HG03175 (cell line): ENCODE data around the gene INPP4A.
A peak's percentile ranks its signal among the peaks of the same experiment; 100 is the strongest.

ENCODE experiments used
- ATAC-seq: cut with Tn5 transposase; IDR thresholded peaks from one replicate; pipeline ENCODE4 v1.9.1; 2021; ENCODE audit warnings: mild to moderate bottlenecking, moderate library complexity; ENCODE audit not compliant: unreplicated experiment

The INPP4A gene

DNA sequence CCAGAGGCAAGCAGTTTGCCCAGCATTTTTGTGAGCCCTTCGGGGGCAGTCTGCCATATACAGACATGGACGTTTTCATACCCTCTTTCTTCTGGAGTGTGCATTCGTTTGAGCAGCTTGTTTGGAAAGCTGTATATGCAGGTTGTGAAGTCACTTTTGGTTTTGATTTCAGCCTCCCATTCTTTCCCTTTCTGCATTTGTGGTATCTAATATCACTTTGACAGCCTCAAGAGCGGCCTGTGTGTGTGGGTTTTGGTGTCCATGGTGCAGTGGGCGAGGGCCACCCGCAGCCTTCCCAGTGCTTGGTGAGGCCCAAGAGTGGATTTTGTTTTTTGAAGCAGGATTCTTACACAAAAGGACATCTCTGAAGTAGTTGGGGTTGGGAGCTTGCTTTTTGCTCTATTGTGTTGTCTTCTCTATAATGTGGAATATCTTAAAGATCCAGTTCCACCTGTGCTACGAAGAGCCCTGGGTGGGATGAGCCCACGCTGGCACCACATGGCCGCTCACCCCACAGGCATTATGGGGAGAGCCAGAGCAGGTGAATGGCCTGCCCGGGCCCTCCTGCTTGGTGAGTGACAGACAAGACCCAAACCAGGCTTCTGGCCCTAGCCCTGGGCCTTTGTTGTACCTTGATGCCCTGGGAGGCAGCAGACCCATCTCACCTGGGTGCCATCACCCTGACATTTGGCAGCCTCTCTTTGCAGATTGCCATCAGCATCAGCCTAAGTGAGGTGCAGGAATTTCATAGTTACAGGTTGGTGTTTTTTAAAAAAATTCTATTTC is 29.5 kb downstream of the INPP4A start:
- ATAC-seq = peak; percentile 33

DNA sequence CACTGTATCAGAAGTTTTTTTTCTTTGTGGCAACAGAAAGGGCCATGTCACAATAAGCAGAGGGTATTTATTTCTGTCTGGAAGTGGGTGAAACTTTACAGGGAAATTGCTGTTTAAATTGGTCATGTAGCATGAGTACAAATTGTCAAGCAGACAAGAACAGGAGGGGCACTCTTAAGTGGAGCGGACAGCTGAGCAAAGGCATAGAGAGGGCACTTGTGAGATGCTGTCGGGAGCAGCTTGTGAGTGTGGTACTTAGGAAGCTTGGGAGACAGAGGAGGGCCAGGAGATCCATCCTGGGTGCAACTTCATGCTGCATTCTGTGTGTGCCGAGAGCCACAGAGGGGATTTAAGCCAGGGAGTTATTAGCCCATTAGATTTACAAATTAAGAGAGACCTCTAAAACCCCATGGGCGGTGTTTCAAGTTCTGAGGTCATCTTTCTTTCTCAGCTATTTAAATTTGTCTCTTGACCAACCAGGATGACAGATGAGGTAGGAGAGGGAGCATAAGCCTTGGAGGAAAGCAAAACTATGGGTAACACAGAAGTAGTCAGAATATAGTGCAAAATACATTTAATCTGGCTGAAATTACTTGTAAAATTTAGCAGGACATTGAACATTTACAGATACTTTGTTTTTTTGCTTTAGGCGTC is 30.4 kb downstream of the INPP4A start:
- ATAC-seq = no peak

DNA sequence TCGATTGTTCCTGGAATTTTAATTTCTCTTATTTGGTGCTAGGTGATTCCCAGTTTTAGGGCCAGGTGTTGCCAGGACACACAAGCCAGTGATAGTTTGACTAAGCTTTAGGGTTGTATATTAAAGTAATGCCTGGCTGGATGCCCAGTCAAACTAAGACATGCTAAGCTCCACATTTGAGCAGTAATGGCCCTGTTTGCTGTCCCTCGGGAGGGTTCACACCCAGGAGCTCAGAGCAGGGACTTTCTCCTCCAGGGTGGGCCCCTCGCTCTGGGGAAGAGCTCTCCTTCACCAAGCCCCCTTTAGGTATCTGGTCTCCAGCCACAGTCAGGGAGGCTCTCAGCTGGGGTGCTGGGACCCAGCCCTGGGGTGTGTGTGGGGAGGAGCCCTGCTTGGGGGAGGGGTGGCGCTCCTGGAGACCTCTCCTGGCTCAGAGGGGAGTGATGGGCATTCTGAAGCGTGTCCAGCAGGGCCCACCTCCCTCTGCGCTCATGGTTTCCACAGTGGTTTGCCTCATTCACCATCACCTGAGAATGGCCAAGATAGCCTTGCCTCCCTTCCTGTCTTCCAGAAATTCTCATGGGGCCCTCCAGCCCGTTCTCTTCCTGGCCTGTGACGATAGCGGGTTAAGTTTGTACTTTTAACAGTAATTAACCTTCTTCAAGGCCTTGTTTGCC is 31.7 kb downstream of the INPP4A start:
- ATAC-seq = no peak

DNA sequence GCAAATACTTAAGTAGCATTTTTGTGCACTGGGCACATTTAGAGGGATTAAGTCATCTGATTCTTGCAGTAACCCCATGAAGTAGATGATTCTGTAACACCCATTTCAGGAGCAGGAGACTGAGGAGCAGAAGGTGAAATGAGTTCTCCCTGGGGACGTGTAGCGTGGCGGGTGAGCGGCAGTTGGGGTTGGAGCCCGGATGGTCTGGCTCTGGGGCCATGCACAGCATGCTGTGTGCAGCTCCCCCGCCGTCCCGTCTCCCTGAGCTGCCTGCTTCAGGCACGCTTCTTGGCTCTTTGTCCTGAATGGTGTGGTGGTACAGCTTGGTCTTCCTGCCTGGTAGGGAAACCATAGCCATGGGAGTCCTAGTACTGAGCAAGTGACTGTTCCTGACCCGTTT is 32.4 kb downstream of the INPP4A start:
- ATAC-seq = no peak

DNA sequence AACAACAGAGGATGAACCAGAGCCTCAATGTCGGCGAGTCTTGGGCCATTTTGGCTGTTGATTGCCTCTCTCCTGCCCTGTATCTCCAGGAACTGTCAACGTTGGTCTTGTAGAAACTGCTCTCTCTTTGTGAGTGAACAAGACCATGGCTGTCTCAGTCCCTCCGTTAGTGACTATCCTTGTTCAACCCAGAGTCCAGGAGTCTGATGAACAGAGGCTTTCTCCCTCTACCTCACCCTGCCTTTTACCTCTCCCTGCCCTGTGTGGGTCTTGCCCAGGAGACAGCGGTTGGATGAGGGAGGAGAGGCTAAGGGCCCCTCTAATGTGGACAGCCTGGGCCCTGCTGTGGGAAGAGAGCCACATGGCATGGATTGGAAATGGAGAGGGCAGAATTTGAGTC is 32.8 kb downstream of the INPP4A start:
- no peak for ATAC-seq

DNA sequence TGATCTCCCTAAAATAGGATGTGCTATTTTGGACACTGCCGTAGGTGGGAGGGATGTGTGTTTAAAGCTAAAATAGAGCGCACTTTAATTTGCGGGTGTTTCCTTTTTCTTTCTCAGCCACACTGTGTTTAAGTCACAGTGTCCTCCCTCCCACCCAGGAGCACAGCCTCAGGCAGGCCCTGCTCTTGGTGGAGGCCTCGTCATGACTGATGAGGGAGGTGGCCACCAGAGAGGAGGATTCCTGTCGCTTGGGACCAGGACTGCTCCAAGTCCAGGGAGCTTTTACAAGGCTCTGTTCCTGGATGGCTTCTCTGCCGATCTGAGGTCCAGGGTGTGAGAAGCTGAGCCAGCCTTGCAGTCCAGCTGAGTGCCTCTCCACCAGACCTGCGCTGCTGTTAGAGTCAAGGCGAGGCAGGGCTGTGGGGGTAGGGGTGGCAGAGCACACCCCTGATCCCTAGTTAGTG is 33.5 kb downstream of the INPP4A start:
- no peak for ATAC-seq

DNA sequence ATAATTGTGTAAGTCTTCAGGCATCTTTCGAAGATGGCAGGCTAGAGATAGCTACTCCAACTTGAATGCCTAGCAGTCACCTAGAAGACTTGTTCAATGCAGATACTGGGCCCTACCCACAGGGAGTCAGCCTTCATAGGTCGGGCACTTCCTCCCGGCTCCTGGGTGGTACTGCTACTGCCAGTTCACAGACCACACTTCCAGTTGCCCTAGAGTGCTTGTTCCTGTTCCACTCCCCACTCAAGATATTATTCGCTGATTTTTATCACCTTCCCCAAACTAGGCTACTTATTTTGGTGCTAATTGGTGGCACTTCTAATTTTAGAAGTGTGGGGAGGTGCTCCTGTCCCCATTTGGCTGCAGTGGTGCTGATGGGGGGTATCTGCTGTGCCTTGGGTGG is 34.2 kb downstream of the INPP4A start:
- ATAC-seq = no peak

DNA sequence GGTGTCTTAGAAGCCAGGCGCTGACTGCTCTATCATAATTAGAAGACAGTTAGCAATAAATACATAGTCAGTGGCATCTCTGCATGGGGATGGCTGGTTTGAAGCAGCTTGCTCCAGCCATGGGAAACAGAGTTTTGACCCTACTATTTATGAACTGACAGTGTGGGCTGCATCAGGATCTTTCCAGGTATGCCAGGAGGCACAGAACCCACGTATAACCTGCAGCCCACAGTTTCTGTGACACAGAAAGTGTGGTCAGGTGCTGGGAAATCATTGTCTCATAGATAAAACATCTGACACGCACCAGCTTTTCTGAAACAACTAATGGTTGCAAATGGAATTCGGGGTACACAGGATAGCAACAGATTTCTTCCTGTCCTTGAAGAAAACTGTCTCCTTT is 34.7 kb downstream of the INPP4A start:
- no peak for ATAC-seq

DNA sequence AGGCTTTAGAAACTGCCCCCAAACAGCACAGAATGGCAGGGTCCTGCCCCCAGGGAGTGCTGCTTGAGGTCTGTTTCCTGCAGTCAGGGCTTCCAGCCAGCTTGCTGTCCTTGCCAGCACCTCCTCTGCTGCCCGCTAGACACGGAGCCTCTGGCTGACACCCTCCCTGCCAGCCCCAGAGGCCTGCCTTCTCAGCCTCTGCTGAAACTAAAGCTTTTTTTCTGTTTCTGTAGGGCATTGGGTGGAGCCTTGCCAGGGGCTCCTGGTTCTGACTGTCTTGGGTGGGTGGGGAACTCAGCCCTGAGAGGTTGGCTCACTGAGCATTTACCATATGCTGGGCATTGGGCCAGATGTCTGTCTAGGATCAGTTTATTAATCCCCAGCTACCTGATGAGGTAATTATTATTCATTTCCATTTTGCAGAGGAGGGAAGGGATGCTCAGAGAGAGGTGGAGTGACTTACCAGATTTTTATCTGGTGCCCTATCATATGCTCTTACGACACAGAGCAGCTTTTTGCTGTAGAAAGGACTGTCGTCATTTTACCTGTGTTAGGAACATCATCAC is 35.4 kb downstream of the INPP4A start:
- ATAC-seq = peak; percentile 25

DNA sequence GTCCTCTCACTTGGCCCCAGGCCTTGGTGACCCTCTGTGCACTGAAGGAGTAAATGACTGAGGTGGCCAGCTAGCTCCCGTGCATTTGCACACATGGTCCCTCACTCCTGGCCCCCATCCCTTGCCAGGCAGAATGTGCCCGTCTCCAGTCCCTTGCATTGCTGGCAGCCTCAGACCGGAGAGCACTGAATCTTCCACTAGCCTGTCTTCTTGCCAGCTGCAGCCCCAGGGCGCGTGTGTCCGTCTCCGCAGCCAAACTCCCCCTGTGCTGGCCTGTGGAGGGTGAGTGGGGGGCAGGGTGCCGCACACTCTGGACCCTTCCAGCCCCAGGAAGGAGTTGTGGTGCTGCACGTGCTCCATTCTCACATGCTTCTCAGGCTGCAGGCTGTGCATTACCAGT is 35.9 kb downstream of the INPP4A start:
- ATAC-seq = no peak

DNA sequence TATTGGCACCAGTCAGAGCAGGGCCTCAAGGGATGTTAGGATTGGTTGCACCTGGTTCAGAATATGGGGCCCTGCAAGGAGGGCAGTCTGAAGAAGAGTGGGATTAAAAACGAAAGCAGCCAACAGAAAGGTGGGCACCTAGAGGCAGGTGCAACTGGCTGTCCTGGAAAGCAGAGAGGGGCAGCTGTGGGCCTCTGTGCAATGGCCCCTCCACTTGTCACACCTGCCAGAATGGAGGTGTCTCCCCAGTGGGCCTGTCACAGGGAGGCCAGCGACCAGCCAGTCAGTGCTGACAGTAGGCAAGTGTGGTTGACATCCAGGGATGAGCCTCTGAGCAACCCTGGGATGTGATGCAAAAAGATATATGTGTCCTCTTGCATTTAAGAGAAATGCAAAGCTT is 37.7 kb downstream of the INPP4A start:
- ATAC-seq = no peak

DNA sequence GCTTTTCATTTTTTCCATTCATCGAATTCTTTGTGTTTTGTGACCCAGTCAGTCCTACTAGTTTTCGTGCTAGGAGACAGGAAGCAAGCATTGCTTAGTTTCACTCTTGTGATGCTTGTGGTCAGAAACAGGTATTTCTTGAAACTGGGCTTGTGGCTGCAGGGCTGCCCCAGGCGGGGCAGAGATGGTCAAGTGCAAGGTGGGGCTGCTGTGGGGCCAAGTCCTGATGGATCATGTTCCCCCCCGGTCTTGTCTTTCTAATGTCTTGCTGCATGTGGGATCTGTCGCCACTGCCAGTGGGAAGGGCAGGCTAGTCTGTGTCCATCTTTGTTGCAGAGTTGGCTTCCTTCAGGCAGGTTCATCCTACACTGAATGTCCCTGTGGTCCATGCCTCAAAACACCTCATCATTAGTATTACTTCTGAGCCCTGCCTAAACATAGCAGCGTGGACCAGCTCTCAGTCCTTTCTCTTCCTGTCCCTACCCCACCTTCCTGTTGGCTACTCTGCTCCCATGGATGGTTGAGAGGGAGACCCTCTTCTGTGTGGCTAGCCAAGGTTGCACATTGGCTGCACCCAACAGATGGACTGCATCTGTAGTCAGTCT is 38.7 kb downstream of the INPP4A start:
- peak; percentile 75 for ATAC-seq

DNA sequence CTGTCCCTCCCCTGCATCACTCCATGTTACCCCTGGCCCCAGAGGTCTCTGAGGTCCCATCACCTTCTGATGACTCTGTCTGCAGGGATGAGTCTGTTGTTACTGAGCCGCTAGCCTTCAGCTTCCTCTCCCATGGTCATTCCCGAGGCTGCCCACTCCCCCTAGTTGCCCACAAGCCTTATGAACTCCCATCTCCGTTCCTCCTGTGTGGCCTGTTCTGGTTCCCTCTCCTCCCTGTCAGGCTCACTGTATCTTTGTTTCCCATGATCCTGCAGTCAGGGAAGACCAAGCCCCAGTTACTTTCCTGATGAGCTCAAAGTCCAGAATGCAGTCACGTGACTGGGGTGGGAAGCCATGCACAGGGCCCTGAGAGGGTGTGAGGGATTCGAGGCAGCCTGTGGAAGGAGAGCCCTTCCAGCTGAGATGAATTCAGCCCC is 39.5 kb downstream of the INPP4A start:
- no peak for ATAC-seq

DNA sequence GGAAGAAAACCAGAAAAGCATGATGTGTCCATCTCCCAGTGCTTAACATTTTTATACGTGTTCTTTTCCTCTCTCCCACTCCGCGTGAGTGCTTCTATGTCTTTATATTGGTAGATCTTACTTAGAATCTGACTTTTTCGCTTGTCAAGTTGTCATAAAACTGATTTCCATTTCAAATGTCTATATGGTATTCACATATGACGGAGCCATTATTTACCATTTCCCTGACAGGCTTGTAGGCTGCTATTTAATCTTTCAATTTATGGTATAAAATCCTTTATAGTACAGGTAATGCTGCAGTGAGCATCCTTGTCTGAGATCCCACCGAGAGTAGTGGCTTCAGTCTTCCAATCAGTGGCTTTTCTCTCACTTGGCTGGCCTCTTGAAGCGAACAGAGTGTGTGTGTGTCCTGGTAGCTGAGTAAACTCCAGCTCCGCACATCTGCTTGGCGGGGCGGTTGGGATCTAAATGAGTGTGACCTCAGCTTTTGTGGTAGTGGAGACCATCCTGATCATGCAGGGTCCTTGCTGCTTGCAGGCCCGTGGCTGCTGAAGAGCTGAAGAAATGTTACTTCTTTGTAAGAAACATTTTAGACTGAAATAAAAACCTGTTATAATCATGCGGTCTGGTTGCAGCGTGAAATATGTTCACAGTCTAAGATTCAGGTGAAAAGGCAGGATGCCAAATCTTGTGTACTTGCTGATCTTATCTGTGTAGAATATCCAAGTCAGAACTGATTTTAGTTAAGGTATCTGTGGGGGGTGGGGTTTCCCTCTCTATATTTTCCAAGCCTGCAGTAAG is 40.2 kb downstream of the INPP4A start:
- ATAC-seq = no peak

DNA sequence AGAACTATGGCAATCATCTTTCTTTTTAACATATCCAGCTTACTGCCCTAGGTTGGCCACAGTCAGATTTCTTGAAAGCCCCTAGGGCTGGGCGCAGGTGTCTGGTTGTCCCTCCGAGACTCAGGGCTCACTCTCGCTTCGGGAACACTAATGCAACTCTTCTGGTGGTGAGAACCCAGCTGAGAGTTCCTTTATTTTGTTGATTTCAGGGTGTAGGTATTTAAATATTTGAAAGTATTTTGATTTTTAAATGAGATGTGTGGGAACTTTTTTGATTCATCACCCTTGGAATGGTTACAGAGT is 40.7 kb downstream of the INPP4A start:
- no peak for ATAC-seq

DNA sequence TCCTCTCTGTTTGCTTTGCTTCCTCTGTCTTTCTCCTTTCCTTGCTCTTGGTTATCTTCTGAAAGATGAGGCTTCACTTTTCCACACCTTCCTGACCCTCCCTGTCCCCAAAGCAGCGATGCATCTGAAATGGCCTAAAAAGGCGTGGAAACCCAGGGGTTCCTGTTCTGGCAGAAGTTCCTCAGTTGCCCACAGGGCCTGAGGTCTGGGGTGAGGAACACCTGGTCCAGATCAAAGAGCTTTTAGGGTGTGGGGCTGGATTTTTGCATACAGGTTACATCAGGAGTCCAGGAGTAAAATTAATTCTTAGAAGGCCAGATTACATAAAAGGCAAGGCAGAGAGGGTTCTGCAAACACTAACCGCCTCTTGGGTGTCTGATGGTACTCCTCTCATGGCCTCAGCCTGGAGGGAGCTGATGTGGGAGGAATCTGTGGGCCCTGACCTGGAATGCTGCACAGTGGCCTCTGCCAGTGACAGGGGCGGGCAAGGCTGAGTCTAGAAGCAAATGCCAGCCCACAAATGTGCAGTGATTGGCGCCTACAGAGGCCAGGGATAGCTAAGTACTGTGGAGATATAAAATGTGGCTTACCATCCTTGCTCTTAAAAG is 41.8 kb downstream of the INPP4A start:
- ATAC-seq = no peak

DNA sequence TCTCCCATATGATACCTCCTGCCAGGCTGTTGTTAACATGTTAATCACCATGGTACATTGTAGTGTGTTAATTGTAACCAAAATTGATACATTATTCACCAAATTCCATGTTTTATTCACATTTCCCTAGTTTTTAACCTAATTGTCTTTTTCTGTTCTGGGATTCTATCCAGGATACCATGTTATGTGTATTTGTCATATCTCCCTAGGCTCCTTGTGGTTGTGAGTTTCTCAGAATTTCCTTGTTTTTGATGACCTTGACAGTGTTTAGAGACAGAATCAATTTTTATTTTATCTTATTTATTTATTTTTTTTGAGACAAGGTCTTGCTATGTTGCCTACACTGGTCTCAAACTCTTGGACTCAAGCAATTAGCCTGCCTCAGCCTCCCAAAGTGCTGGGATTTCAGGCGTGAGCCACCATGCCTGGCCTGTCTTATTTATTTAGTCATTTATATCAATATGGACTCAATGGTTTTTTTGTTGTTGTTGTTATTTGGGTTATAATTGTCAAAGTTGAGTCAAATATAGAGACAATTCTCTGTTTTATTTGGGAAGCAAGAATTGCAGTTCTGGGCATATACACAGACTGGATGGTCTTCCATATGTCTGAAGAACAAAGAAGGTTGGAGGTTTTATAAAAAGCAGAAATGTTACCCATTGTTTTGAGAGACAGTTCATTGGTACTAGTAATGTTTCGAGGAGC is 42.6 kb downstream of the INPP4A start:
- no peak for ATAC-seq

DNA sequence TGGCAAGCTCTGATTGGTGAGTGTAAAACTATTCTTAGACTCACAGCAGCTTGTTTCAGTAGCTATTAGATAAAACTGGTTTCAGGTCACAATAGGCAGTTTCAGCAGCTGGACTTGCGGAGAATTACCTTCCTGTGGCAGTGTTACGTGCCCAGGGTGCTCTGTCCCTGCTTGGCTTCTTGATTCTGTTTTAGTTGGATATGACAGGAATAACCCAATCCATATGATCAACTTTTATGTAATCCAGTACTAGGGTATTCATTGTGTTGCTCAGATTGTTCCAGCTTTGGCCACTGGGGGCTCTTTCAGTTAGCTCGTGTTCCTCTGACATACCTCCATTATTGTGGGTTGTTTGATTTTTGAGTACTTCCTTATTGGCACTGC is 43.1 kb downstream of the INPP4A start:
- ATAC-seq = peak; percentile 62

DNA sequence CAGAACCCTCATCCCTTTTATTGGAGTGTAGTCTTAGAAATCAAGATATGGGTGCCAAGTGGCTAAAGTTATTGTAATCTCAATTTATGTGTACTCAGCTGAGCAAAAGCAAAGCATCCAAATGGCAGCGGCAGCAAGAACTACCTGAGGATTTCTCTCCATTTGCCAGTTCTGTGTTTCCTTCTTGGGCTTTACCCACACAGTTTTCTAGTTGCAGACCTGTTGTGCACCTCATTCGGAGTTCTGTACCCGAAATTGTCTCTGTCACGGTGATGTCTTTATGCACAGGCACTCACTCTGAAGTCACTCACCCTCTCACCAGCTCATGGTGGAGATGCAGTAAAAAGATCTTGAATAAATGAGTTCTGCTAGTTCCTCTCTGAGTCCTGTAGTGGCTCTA is 43.6 kb downstream of the INPP4A start:
- ATAC-seq = no peak

DNA sequence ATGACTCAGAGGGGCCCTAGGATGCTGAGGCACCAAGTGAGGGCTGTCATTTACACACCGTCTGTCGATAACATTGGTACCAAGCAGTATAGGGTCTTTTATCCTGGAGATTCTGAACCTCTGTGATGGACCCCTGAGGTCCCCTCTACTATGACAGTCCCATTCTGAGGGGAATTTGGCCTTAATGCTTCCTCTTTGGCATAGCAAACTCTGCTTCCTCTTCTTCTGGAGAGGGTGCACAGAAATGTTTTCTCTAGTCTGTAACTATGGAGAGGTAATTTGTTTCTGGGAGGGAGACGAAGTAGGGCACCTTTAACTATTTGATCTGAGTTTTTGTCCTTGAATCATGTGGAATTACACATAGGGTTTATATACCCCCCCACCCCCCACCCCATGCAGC is 44.8 kb downstream of the INPP4A start:
- no peak for ATAC-seq
